ENCODE measurements around the gene KCNK18. TPM values are rescaled to one million over a fixed set of nuclear protein-coding genes. Genes with fewer than 3 reads are reported as not detected.

Gene KCNK18
- total RNA-seq, 2 experiments from 2014 or later: not detected

DNA sequence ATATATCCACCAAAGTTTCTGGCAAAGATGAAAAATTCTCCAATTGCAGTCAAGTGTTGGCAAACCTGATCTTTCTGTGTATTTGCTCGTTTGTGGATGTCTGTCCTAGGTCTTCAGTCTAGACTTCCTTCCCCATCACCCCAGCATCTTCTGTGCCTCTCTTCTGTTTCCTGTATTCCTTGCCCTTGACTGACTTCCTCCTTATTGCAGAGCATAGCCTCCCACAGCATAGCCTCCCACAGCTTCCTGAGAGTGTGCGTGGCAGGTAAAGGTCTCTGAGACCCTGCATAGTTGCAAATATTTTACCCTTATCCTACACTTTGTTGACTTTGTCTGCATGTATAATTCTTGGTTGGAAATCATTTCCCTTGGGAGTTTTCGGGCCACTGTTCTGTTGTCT lies 62.0 kb downstream of the KCNK18 start:
- no peak overlapping the region for H3K4me3 Mint-ChIP-seq
- H3K9me3 Mint-ChIP-seq (ENCODE audit: insufficient read depth): no peaks in the 10 kb centered on the region
- peaks cover 5% of the 10 kb centered on the region for H3K4me1 Mint-ChIP-seq (ENCODE audit: low read depth)
- peaks cover 15% of the 10 kb centered on the region for H3K27me3 Mint-ChIP-seq (ENCODE audit: low read depth)
- ATAC-seq (no peak), DNase-seq (no peak)
- H3K36me3 Mint-ChIP-seq (ENCODE audit: low read depth): no peaks in the 10 kb centered on the region
- H3K27ac Mint-ChIP-seq: no peak overlapping the region
- ChIA-PET CTCF (no interaction called here), POLR2A (no interaction called here)

Small RNA genes within 50 kb of the gene (microRNA-seq; reads per million reads assigned to microRNA genes)
- gene MIR3663: not detected

Other genes starting within 250 kb of the KCNK18 start
- gene SHTN1, start 192.3 kb upstream of the KCNK18 start, total RNA-seq: not detected
- not detected for gene VAX1, start 59.2 kb upstream of the KCNK18 start, total RNA-seq
- not detected for gene SLC18A2, start 43.6 kb downstream of the KCNK18 start, total RNA-seq
- 10 to 100 TPM; 11.2 to 12.5 TPM for gene PDZD8, start 178.0 kb downstream of the KCNK18 start, total RNA-seq

Data from activated CD8-positive, alpha-beta T cell treated with anti-CD3 and anti-CD28 coated beads, Interleukin-2, amount 10 ng/mL, durations not matched to agents 7 days and 5 days (primary cell).